Lung microvascular endothelial cell (primary cell): ENCODE results near the gene ZNF41. TPM values are rescaled to one million over a fixed set of nuclear protein-coding genes. Genes with fewer than 3 reads are reported as not detected.

Source experiments
- total RNA-seq: library from RNA; depleted of rRNA; stranded (reverse); fragments of >200 nt; gene quantifications from 2 replicates; pipeline ENCODE4 v1.2.1, GENCODE V29; 2014

ZNF41 gene
- total RNA-seq, 1 donor from 2014 or later: 5.8 TPM

Other genes with a start within 250 kb of the ZNF41 start
- gene ZNF157, start 112.6 kb downstream of the ZNF41 start, total RNA-seq: not detected in 2 replicates
- gene ARAF, start 78.0 kb upstream of the ZNF41 start, total RNA-seq: 7.4 and 12.9 TPM in 2 replicates
- gene TIMP1, start 99.2 kb upstream of the ZNF41 start, total RNA-seq: 74.8 and 80.8 TPM in 2 replicates
- gene SYN1, start 136.6 kb upstream of the ZNF41 start, total RNA-seq: under 0.01 TPM in 1 of 2 replicates, not detected in the other
- gene CFP, start 146.7 kb upstream of the ZNF41 start, total RNA-seq: under 0.01 and 0.22 TPM in 2 replicates
- gene ELK1, start 167.3 kb upstream of the ZNF41 start, total RNA-seq: 7.4 and 10.9 TPM in 2 replicates
- 123 and 164 TPM in 2 replicates for gene UXT, start 176.0 kb upstream of the ZNF41 start, total RNA-seq